Mucosa of descending colon (tissue), 3 donors: ENCODE results near the gene CADM3. TPM values are rescaled to one million over a fixed set of nuclear protein-coding genes. Genes with fewer than 3 reads are reported as not detected.
A peak's percentile ranks its signal among the peaks of the same experiment; 100 is the strongest.

Source experiments
- ATAC-seq: fragments of 200-7000 bp; cut with Tn5 transposase; one replicate; pipeline ENCODE4 v1.9.1; 2020; ENCODE audit warnings: mild to moderate bottlenecking, moderate library complexity
- DNase-seq, 3 donors: peaks; one replicate each; pipeline ENCODE4 v3.0.0-alpha.2; 2020
- H3K36me3 ChIP-seq: fragments of 200-600 bp; one replicate; pipeline ENCODE4 v1.8.0; 2021; ENCODE audit warnings: low read depth, mild to moderate bottlenecking
- H3K4me1 ChIP-seq: fragments of 200-600 bp; one replicate; pipeline ENCODE4 v1.8.0; 2021; ENCODE audit warnings: low read depth, mild to moderate bottlenecking
- H3K4me3 ChIP-seq: fragments of 200-600 bp; one replicate; pipeline ENCODE4 v1.8.0; 2021; ENCODE audit warnings: mild to moderate bottlenecking
- H3K9me3 ChIP-seq: fragments of 200-600 bp; one replicate; pipeline ENCODE4 v1.8.0; 2021; ENCODE audit warnings: mild to moderate bottlenecking
- intact Hi-C, 2 donors: fragments of 100-400 bp; cut with DNase I in 1 of 2; cut with micrococcal nuclease in 1 of 2; formaldehyde crosslinking; loops; one replicate each; pipeline versions ENCODE4 v1.11.0 to v1.11.1; 2022; cut with DNase I, micrococcal nuclease
- total RNA-seq, 3 donors: library from RNA; stranded (reverse); fragmentation: NEBNext Ultra II Directional in 2 of 3; extraction: Animal tissue kit (Norgen Biotek cat#: 25700) in 2 of 3; gene quantifications; one replicate each; pipeline versions ENCODE4 v1.2.1 to v1.2.4, GENCODE V29; 2021 to 2023
- TF ChIP-seq, protein P1 (sequence below): fragments of 200-600 bp; IDR thresholded peaks from one replicate; pipeline ENCODE4 v1.8.0; 2022; ENCODE audit warnings: antibody characterized with exemption, mild to moderate bottlenecking
- donor health status: DM: no; HTN: no; CAD: no; lungs with moderate emphysema.
- donor health status: DM: no; HTN: no; CAD: no.
- donor health status: DM: no; HTN: yes; CAD: no.

The CADM3 gene
- total RNA-seq, 3 donors from 2014 or later, result 2.7 to 23.3 (median 10.3) TPM

DNA sequence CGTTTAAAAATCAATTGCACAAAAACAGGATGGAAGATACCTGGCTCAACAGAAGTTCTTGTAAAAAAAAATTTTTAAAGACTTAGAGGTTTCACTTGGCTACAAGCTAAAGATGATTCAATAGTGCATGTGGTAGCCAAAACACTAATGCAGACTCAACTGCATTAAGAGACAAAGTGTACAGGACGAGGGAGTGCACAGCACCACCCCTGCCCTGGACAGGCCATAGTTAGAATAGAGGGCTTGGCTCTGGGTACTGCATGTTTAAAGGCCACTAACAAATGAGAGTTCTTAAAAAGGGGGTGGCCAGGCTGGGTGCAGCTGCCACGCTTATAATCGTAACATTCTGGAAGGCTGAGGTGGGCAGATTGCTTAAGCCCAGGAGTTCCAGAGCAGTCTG, 41.2 kb downstream of the CADM3 start:
- Histone ChIP-seq H3K4me3 (no peak overlapping the region), H3K9me3 (no peaks in the 10 kb centered on the region), H3K4me1 (no peaks in the 10 kb centered on the region), H3K36me3 (no peaks in the 10 kb centered on the region)
- DNase-seq, result no peak
- no peak for ATAC-seq
- TF ChIP-seq, protein P1, sequence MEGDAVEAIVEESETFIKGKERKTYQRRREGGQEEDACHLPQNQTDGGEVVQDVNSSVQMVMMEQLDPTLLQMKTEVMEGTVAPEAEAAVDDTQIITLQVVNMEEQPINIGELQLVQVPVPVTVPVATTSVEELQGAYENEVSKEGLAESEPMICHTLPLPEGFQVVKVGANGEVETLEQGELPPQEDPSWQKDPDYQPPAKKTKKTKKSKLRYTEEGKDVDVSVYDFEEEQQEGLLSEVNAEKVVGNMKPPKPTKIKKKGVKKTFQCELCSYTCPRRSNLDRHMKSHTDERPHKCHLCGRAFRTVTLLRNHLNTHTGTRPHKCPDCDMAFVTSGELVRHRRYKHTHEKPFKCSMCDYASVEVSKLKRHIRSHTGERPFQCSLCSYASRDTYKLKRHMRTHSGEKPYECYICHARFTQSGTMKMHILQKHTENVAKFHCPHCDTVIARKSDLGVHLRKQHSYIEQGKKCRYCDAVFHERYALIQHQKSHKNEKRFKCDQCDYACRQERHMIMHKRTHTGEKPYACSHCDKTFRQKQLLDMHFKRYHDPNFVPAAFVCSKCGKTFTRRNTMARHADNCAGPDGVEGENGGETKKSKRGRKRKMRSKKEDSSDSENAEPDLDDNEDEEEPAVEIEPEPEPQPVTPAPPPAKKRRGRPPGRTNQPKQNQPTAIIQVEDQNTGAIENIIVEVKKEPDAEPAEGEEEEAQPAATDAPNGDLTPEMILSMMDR, result no peak
- intact Hi-C loops, result loop anchor here (5.0 to 10.0 kb wide), 2 partner anchors 50 to 78 kb away; no protein-coding TSS in a partner anchor

GRCh38 chr1:159214149-159214760, 42.8 kb downstream of the CADM3 start:
- intact Hi-C loops, result loop anchor here (5.0 to 10.0 kb wide), 2 partner anchors 52 to 79 kb away; no protein-coding TSS in a partner anchor
- TF ChIP-seq, protein P1, result peak; percentile 71
- H3K36me3 ChIP-seq, result no peaks in the 10 kb centered on the region
- H3K4me3 ChIP-seq, result no peak overlapping the region
- no peaks in the 10 kb centered on the region for H3K4me1 ChIP-seq
- ATAC-seq (peak; percentile 70), DNase-seq (peak in 1 of 3 donors; percentile 40)
- H3K9me3 ChIP-seq, result no peaks in the 10 kb centered on the region

- intact Hi-C loops, result loop anchor here in 1 of 2 donors (10.0 kb wide), 1 partner anchor 84 kb away; no protein-coding TSS in a partner anchor
- Histone ChIP-seq H3K4me1 (no peaks in the 10 kb centered on the region), H3K4me3 (no peak overlapping the region), H3K36me3 (no peaks in the 10 kb centered on the region), H3K9me3 (no peaks in the 10 kb centered on the region)
- DNase-seq (no peak), ATAC-seq (no peak)
- TF ChIP-seq, protein P1, result no peak
These were observed 47.5 kb downstream of the CADM3 start for GRCh38 chr1:159218649-159219636.

- ATAC-seq, result no peak
- no peaks in the 10 kb centered on the region for H3K36me3 ChIP-seq
- H3K4me3 ChIP-seq, result no peak overlapping the region
- intact Hi-C loops, result no loop called here
- H3K4me1 ChIP-seq, result no peaks in the 10 kb centered on the region
- no peak for DNase-seq
- TF ChIP-seq, protein P1, result no peak
- no peaks in the 10 kb centered on the region for H3K9me3 ChIP-seq
These were observed 50.9 kb downstream of the CADM3 start for GRCh38 chr1:159222075-159222865.

DNA sequence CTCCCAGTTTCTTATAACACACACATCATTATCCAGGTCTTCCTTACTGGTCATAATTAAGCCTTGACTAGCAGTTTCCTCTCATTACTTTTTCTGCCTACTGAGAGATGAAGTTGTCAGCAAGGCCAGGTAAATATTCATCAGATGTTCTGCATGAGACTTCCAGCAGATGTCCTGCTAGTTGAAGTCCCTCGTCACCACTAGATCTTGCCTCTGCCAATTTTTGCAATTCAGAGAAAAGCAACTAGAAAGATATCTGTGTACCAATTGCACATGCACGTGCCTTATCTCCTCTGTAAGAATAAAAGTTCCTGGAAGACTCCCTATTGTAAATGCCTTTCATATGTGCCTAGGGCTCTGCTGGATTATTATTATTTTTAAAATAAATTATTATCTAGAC, 51.6 kb downstream of the CADM3 start:
- no peaks in the 10 kb centered on the region for H3K9me3 ChIP-seq
- no peak for ATAC-seq
- H3K4me3 ChIP-seq, result no peak overlapping the region
- intact Hi-C loops, result no loop called here
- no peak for DNase-seq
- TF ChIP-seq, protein P1, result no peak
- H3K36me3 ChIP-seq, result no peaks in the 10 kb centered on the region
- H3K4me1 ChIP-seq, result no peaks in the 10 kb centered on the region
